Tibial nerve (tissue), 4 donors: Measurements from ENCODE around the gene SGTA. TPM values are rescaled to one million over a fixed set of nuclear protein-coding genes. Genes with fewer than 3 reads are reported as not detected.
A peak's percentile ranks its signal among the peaks of the same experiment; 100 is the strongest.
"Not testable (repeated sequence)": the region's sequence is repeated elsewhere in the genome, so short reads cannot be mapped to it uniquely, and the experiment has no call there.

Experiments used
- DNase-seq, 2 donors: peaks; one replicate each; pipeline ENCODE4 v3.0.0-alpha.2; 2019; ENCODE audit warnings: low spot score in 2 of 2
- H3K27ac ChIP-seq, 4 donors: fragments of 200-600 bp; sonication (generic) in 3 of 4; one replicate each; pipeline ENCODE4 v1.5.1; 2017 to 2019; ENCODE audit warnings: mild to moderate bottlenecking in 1 of 4
- H3K27me3 ChIP-seq, 2 donors: fragments of 200-600 bp; sonication (generic) in 1 of 2; one replicate each; pipeline versions ENCODE4 v1.5.1 to v1.6.0; 2017 to 2019
- H3K36me3 ChIP-seq, 3 donors: fragments of 200-600 bp; sonication (generic); one replicate each; pipeline ENCODE4 v1.5.1; 2018 to 2019
- H3K4me1 ChIP-seq, 4 donors: fragments of 200-600 bp; sonication (generic) in 3 of 4; one replicate each; pipeline ENCODE4 v1.5.1; 2017 to 2019
- H3K4me3 ChIP-seq, 4 donors: fragments of 200-600 bp; sonication (generic) in 3 of 4; one replicate each; pipeline ENCODE4 v1.5.1; 2017 to 2019; ENCODE audit warnings: mild to moderate bottlenecking in 1 of 4, moderate library complexity in 1 of 4
- H3K9me3 ChIP-seq, 4 donors: fragments of 200-600 bp; sonication (generic) in 3 of 4; one replicate each; pipeline ENCODE4 v1.5.1; 2017 to 2019
- CTCF ChIP-seq, 5 experiments: fragments of 200-600 bp in 3 of 5; fragments of 450-650 bp in 2 of 5; sonication (generic) in 3 of 5; IDR thresholded peaks; one replicate each; pipeline ENCODE4 v1.5.1; 2016 to 2019; ENCODE audit warnings: antibody characterized with exemption in 5 of 5, mild to moderate bottlenecking in 3 of 5, moderate library complexity in 2 of 5
- EP300 ChIP-seq, 2 donors: sonication (generic); formaldehyde crosslinking; IDR thresholded peaks; one replicate each; pipeline ENCODE4 v1.6.1; 2017; ENCODE audit warnings: antibody characterized with exemption in 2 of 2, mild to moderate bottlenecking in 1 of 2
- POLR2A ChIP-seq, 2 donors: fragments of 450-650 bp; IDR thresholded peaks; one replicate each; pipeline ENCODE4 v1.6.1; 2017; ENCODE audit warnings: antibody characterized with exemption in 2 of 2, mild to moderate bottlenecking in 2 of 2, moderate library complexity in 2 of 2
- WGBS, 2 donors: methylation state at CpG; one replicate each; pipeline ENCODE4 v1.1.5; 2018; 5-methylcytosine and 5-hydroxymethylcytosine counted together
- total RNA-seq, 4 donors: library from RNA; depleted of rRNA; stranded (reverse); fragments of >200 nt; gene quantifications; one replicate each; pipeline ENCODE4 v1.1.0, GENCODE V29; 2016

SGTA gene
- total RNA-seq, 4 donors from 2014 or later: 40.2 to 47.6 (median 44.9) TPM

GRCh38 chr19:2823646-2824045 lies 40.6 kb upstream of the SGTA start:
- peaks cover 0 to 32% (median 0%) of the 10 kb centered on the region in 4 donors for H3K9me3 ChIP-seq
- H3K4me3 ChIP-seq: no peak overlapping the region
- H3K27me3 ChIP-seq: no peaks in the 10 kb centered on the region
- H3K27ac ChIP-seq: no peak overlapping the region
- H3K36me3 ChIP-seq: peaks cover 0 to 62% (median 3%) of the 10 kb centered on the region in 3 donors
- no peak for DNase-seq
- 46 to 85% methylated on average over 6 to 9 of the region's 9 CpGs for WGBS, 2 donors
- TF ChIP-seq EP300 (IDR thresholded peaks at IDR 0.05) (no peak), CTCF (IDR thresholded peaks at IDR 0.05) (no peak), POLR2A (IDR thresholded peaks at IDR 0.05) (no peak)
- peaks cover 0 to 19% (median 5%) of the 10 kb centered on the region in 4 donors for H3K4me1 ChIP-seq

- 95 to 100% methylated on average over 5 of the region's 5 CpGs for WGBS, 2 donors
- Histone ChIP-seq H3K27me3 (no peaks in the 10 kb centered on the region), H3K9me3 (peaks cover 0 to 24% (median 0%) of the 10 kb centered on the region in 4 donors), H3K4me3 (no peak overlapping the region), H3K4me1 (peaks cover 0 to 19% (median 5%) of the 10 kb centered on the region in 4 donors), H3K36me3 (peaks cover 0 to 54% (median 3%) of the 10 kb centered on the region in 3 donors), H3K27ac (no peak overlapping the region)
- no peak for DNase-seq
- TF ChIP-seq POLR2A (IDR thresholded peaks at IDR 0.05): no peak
- no peak for TF ChIP-seq CTCF (IDR thresholded peaks at IDR 0.05)
- no peak for TF ChIP-seq EP300 (IDR thresholded peaks at IDR 0.05)
Measured at GRCh38 chr19:2822846-2823245, 39.8 kb upstream of the SGTA start.

GRCh38 chr19:2820112-2820702 lies 37.1 kb upstream of the SGTA start:
- Histone ChIP-seq H3K36me3 (peaks cover 0 to 32% (median 0%) of the 10 kb centered on the region in 3 donors), H3K27me3 (no peaks in the 10 kb centered on the region), H3K4me3 (peak overlapping the region; percentile 54 to 76 (median 64)), H3K9me3 (peaks cover 0 to 2% (median 0%) of the 10 kb centered on the region in 4 donors), H3K4me1 (peaks cover 0 to 19% (median 5%) of the 10 kb centered on the region in 4 donors), H3K27ac (peak overlapping the region; percentile 37 to 87 (median 75))
- TF ChIP-seq POLR2A (IDR thresholded peaks at IDR 0.05) (no peak), CTCF (IDR thresholded peaks at IDR 0.05) (no peak), EP300 (IDR thresholded peaks at IDR 0.05) (no peak)
- DNase-seq: no peak
- WGBS, 2 donors: 0 to 3% methylated on average over 11 to 30 of the region's 36 CpGs

DNA sequence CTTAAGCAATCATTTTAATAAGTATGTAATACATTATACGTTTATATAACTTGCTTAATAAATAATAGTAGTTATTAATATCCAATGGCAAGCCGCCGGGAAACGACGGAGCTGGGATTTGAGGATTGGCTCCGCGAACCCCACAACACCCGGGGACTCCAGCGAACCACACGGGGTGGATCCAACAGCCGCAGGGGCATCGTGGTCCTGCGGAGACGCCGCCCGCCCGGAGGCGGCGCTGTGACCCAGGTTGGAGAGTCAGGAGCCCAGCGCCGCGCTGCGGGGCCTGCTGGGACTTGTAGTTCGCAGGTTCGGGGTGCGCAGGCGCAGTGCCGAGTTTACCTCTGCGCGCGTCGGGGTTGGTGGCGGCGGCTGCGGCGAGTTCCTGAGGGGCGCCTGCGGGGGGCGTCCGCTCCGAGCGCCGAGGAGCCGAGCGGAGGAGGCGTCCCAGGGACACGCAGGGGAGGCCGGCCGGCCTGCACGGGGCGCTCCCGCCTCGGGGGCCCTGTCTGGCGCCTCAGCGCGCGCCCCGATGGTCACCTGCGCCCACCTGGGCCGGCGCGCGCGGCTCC lies 36.6 kb upstream of the SGTA start, which contains the start of gene ZNF554:
ZNF554 (plus strand) TSS at position 329 of the 572 bp plus-strand sequence; CDS start at position 533, 204 bp downstream.
- H3K36me3 ChIP-seq: peaks cover 0 to 32% (median 0%) of the 10 kb centered on the region in 3 donors
- no peaks in the 10 kb centered on the region for H3K9me3 ChIP-seq
- no peaks in the 10 kb centered on the region for H3K27me3 ChIP-seq
- TF ChIP-seq POLR2A (IDR thresholded peaks at IDR 0.05) (peak in 1 of 2 donors; percentile 27), CTCF (IDR thresholded peaks at IDR 0.05) (peak; percentile 89 to 99 (median 97)), EP300 (IDR thresholded peaks at IDR 0.05) (peak; percentile 63 to 69)
- peak within 1 kb of the TSS; percentile 37 to 87 (median 75) for H3K27ac ChIP-seq
- 1% methylated on average over 41 to 48 of the region's 64 CpGs for WGBS, 2 donors
- DNase-seq: peak; percentile 95
- H3K4me3 ChIP-seq: peak within 1 kb of the TSS; percentile 54 to 76 (median 64)
- H3K4me1 ChIP-seq: peaks cover 0 to 19% (median 5%) of the 10 kb centered on the region in 4 donors

DNA sequence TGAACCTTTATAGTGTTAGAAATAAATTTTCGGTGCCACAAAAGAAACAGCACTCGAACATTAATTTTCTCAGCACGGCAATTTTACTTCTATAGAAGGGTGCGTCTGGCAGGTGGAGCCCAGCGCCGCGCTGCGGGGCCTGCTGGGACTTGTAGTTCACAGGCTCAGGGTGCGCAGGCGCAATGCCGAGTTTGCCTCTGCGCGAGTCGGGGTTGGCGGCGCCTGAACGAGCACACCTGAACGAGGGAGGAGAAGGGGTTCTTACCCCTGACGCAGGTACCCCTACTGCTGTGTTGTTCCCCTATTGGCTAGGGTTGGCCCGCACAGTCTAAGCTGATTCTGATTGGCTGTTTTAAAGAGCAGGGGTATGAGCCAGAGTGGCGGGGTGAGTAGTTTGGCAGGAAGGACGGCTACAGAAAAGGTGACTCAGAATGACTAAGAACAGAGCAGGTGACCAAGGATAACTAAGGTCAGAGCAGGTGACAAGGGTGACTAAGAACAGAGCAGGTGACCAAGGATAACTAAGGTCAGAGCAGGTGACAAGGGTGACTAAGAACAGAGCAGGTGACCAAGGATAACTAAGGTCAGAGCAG lies 34.3 kb upstream of the SGTA start:
- not testable (repeated sequence) for DNase-seq, H3K4me3 ChIP-seq, H3K9me3 ChIP-seq, H3K27me3 ChIP-seq, H3K27ac ChIP-seq
- Histone ChIP-seq H3K4me1 (peaks cover 0 to 19% (median 5%) of the 10 kb centered on the region in 4 donors), H3K36me3 (peaks cover 0 to 33% (median 0%) of the 10 kb centered on the region in 3 donors)
- 65 to 75% methylated on average over 22 of the region's 22 CpGs for WGBS, 2 donors
